ENCODE data around the gene SAMD1.

Gene SAMD1

DNA sequence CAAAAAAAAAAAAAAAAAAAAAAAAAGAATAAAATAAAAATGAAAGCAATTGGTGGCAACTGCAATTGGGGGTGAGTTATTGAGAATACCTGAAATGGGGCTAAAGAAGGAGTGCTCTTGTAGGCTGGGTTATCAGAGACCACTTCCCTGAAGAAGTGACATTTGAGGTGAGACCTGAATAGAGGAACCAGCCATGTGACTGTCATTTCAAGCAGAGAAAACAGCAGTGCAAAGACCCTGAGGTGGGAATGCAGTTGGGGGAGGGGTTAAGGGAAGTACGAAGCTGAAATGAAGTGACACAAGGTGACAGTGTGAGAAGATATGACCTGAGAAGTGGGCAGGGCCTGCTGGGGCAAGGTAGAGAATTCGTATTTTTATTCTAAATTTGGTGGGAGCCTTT lies 24.4 kb downstream of the SAMD1 start:
- Mint-ChIP-seq H3K27me3 (ENCODE audit: low read depth) (peaks cover 13% of the 10 kb centered on the region), H3K4me1 (ENCODE audit: low read depth) (peaks cover 3% of the 10 kb centered on the region), H3K27ac (no peak overlapping the region), H3K36me3 (ENCODE audit: low read depth) (no peaks in the 10 kb centered on the region), H3K9me3 (no peaks in the 10 kb centered on the region), H3K4me3 (no peak overlapping the region)

DNA sequence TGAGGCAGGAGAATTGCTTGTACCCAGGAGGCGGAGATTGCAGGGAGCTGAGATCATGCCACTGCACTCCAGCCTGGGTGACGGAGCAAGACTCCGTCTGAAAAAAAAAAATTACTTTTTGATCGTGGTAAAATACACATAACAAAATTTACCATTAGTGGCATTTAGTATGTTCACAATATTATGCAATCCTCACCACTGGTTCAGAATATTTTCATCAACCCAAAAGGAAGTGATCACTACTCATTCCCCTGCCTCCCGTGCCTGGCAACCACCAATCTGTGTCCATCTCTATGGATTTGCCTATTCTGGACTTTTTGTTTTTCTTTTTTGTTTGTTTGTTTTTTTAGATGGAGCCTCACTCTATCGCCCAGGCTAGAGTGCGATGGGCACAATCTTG lies 27.4 kb downstream of the SAMD1 start:
- H3K36me3 Mint-ChIP-seq (ENCODE audit: low read depth), result no peaks in the 10 kb centered on the region
- H3K27me3 Mint-ChIP-seq (ENCODE audit: low read depth), result peaks cover 38% of the 10 kb centered on the region
- H3K4me1 Mint-ChIP-seq (ENCODE audit: low read depth), result peaks cover 8% of the 10 kb centered on the region
- no peak overlapping the region for H3K27ac Mint-ChIP-seq
- no peaks in the 10 kb centered on the region for H3K9me3 Mint-ChIP-seq
- no peak overlapping the region for H3K4me3 Mint-ChIP-seq

DNA sequence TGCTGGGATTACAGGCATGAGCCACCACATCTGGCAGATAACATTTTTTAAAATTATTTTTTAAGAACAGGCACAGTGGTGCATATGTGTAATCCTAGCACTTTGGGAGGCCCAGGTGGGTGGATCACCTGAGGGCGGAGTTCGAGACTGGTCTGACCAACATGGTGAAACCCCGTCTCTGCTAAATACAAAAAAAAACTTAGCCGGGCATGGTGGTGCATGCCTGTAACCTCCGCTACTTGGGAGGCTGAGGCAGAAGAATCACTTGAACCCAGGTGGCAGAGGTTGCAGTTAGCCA lies 28.0 kb downstream of the SAMD1 start:
- Mint-ChIP-seq H3K9me3 (no peaks in the 10 kb centered on the region), H3K36me3 (ENCODE audit: low read depth) (no peaks in the 10 kb centered on the region)

DNA sequence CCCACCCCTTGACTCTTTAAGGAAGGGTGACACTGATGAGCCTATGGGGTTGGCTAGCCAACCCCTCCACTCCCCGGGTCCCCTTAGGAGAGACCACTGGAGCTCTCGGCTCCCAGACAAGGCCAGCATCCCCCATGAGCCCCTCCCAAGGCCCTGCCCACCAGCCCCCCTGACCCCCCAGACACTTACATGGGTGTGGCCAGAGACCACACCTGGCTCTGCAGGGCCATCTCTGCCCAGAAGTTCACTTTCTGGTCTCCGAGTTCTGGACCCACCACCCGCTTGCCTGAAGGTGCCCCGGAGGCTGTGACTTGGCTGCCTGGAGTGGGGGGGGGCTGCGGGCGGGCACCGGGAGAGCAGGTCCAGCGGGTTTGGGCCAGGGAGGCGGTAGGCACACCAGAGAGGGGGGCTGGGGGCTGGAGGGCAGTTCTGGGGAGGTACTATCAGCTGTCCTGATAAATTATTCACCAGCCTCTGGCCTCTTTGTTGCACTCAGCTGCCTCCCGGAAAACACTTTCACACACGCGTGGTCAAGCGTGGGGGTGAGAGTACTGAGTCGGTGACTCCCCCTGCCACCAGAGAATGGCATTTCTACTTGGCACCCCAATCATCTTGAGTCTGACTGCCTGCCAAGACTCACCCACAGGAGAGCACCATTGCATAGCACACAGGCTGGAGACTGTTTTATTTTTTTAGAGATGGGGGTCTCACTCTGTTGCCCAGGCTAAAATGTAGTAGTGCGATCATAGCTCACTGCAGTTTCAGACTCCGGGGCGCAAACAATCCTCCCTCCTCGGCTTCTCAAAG lies 28.6 kb downstream of the SAMD1 start, which contains the start of gene PALM3:
TSS of gene PALM3 (minus strand) at position 326 of the 807 bp plus-strand sequence. CDS start at position 230, 96 bp downstream.
- peaks cover 14% of the 10 kb centered on the region for H3K4me1 Mint-ChIP-seq (ENCODE audit: low read depth)
- no peak within 1 kb of the TSS for H3K4me3 Mint-ChIP-seq
- no peaks in the 10 kb centered on the region for H3K9me3 Mint-ChIP-seq
- no peak within 1 kb of the TSS for H3K27ac Mint-ChIP-seq
- H3K27me3 Mint-ChIP-seq (ENCODE audit: low read depth), result peaks cover 46% of the 10 kb centered on the region
- H3K36me3 Mint-ChIP-seq (ENCODE audit: low read depth), result no peaks in the 10 kb centered on the region

More for the DNA sequence above, 28.0 kb downstream of the SAMD1 start:
- Mint-ChIP-seq H3K4me1 (ENCODE audit: low read depth) (peaks cover 14% of the 10 kb centered on the region), H3K27ac (no peak overlapping the region), H3K4me3 (no peak overlapping the region), H3K27me3 (ENCODE audit: low read depth) (peaks cover 44% of the 10 kb centered on the region)

DNA sequence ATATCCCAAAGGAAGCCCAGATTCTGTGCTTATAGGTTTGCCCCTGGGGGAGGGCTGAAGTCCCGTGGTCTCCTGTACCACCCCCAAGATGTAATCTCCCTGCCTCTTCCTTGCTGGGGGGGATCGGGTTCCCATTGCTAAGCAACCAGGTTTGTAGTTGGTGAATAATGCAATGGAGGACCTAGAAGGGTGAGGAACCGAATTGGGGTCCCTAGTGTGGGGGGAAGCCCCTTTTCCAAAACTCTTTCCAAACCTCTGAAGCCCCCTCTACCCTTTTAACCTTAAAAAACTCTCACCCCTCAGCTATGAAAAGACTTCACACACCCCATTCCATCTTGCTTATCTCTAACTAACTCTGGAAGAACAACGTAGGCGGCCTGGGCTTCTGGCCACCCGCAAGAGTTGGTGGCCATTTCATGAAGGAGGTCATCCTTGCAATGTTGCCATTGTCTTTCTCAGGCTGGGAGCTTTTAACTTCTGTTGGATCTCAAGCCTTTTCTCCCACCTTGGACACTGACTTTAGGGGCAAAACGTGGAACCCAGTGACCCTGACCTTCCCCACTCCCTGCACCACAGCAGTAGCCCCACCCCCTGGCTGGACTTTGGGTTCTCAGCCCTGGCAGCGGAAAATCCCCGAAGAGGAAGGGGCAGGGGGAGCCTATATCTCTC lies 29.3 kb downstream of the SAMD1 start:
- H3K36me3 Mint-ChIP-seq (ENCODE audit: low read depth), result no peaks in the 10 kb centered on the region
- no peak overlapping the region for H3K4me3 Mint-ChIP-seq
- H3K4me1 Mint-ChIP-seq (ENCODE audit: low read depth), result peaks cover 14% of the 10 kb centered on the region
- no peak overlapping the region for H3K27ac Mint-ChIP-seq
- no peaks in the 10 kb centered on the region for H3K9me3 Mint-ChIP-seq
- peaks cover 48% of the 10 kb centered on the region for H3K27me3 Mint-ChIP-seq (ENCODE audit: low read depth)

DNA sequence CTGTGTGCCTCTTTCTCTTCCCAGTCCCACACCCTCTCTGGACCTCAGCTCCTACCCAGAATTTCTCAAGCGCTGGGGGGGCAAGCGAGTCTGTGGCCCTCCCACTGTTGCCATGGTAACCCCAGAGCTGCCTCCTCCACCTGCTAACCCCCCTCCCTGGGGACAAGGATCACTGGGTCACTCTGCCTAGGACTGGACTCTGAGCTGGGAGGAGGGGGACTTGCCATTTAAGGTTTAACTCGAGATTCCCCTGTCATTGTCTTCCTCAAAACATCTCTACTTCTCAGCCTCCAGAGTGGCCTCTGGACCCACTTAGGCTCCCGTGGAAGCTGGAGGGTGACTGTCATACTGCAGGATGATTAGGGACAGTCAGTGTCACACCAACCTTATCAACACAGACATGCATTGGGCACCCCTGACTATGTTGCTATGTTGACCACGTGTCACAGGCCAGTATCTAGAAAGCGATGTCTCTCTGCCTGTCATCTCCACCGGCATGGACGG lies 30.8 kb downstream of the SAMD1 start:
- Mint-ChIP-seq H3K27ac (no peak overlapping the region), H3K4me1 (ENCODE audit: low read depth) (peaks cover 14% of the 10 kb centered on the region), H3K36me3 (ENCODE audit: low read depth) (no peaks in the 10 kb centered on the region), H3K4me3 (no peak overlapping the region), H3K9me3 (no peaks in the 10 kb centered on the region), H3K27me3 (ENCODE audit: low read depth) (peaks cover 48% of the 10 kb centered on the region)

DNA sequence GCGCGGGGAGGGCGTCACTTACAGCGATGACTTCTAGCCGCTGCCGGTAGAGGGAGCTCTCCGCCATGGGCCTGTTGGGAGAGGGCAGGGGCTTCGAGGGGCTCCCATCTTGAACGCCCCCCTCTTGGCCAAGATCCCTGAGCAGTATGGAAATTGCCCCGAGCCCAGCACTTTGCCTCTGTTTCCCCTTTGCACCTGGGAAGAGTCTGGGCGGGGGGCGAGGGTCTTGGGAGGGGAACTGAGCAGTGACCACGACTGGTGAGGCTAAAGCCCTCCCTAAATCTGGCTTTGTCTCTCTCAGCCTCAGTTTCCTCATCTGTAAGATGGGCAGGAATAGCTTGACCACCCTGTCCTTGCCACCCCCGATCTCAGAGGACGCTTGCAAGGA lies 31.5 kb downstream of the SAMD1 start:
- peaks cover 2% of the 10 kb centered on the region for H3K36me3 Mint-ChIP-seq (ENCODE audit: low read depth)
- peaks cover 48% of the 10 kb centered on the region for H3K27me3 Mint-ChIP-seq (ENCODE audit: low read depth)
- H3K4me3 Mint-ChIP-seq, result no peak overlapping the region
- no peak overlapping the region for H3K27ac Mint-ChIP-seq
- peaks cover 14% of the 10 kb centered on the region for H3K4me1 Mint-ChIP-seq (ENCODE audit: low read depth)
- no peaks in the 10 kb centered on the region for H3K9me3 Mint-ChIP-seq

DNA sequence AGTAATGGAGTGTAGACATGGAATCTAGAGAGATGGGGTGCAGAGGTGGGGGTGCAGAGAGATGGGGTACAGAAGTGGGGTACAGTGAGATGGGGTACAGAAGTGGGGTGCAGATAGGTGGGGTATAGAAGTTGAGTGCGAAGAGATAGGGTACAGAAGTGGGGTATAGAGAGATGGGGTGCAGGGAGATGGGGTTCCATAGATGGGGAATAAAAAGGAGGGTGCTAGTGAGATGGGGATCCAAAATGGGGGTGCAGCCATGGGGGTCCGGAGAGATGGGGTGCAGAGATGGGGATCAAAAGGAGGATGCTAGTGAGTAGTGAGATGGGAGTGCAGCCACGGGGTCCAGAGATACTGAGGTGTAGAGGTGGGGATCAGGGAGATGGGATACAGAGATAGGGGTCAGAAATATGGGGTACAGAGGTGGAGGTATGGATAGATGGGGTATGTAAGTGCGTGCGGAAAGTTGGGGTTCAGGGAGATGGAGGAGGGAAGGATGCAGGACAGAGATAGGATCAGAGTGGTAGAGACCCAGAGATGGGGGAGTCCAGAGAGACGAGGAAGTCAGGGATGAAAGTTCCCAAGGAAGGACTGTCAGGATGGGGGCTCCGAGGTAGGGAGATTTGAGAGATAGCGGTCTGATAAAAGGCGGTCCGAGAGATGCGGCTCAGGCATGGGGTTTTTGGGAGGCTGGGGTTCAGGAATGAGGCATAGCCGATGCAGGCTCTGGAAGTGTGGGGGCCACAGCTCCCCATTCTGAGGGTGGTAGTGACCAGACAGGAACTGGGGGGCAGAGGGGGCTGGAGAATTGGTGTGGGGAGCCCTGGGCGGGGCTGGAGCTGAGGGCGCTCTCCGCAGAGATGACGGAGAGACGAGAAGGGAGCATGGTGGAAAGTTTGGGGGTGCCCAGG lies 32.1 kb downstream of the SAMD1 start:
- peak overlapping the region; percentile 38 for H3K27ac Mint-ChIP-seq
- peaks cover 48% of the 10 kb centered on the region for H3K27me3 Mint-ChIP-seq (ENCODE audit: low read depth)
- H3K9me3 Mint-ChIP-seq, result no peaks in the 10 kb centered on the region
- peaks cover 5% of the 10 kb centered on the region for H3K36me3 Mint-ChIP-seq (ENCODE audit: low read depth)
- H3K4me1 Mint-ChIP-seq (ENCODE audit: low read depth), result peaks cover 14% of the 10 kb centered on the region
- H3K4me3 Mint-ChIP-seq, result peak overlapping the region; percentile 46

DNA sequence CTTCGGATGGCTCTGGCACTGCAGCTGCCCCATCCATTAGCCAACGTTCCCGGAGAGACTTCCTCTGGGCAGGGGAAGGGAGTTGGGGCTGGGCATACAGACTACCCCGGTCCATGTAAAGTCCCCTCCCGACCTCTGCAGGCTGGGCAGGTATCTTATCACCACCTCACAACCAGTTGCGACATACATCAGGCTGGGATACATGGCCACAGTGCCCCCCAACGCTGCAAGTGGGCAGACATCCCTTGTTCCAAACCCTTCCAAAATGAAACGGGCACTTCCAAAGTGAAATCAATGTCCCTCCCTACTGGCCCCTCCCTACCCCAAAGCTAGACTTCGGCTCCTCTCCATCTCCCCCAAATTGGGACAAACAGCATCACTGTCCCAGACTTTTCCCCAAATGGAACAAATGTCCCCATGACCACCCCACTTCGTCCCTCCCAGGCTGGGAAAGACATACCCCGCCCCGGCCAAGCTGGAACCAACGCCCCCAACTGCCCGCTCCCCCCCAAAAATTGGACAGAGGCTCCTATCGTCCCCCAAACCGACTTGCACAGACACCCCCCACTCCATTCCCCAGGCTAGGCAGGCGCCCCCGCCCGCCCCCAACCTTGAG lies 33.7 kb downstream of the SAMD1 start:
- peaks cover 16% of the 10 kb centered on the region for H3K36me3 Mint-ChIP-seq (ENCODE audit: low read depth)
- H3K4me3 Mint-ChIP-seq, result peak overlapping the region; percentile 53
- H3K4me1 Mint-ChIP-seq (ENCODE audit: low read depth), result peaks cover 14% of the 10 kb centered on the region
- H3K9me3 Mint-ChIP-seq, result peaks cover 5% of the 10 kb centered on the region
- H3K27ac Mint-ChIP-seq, result no peak overlapping the region
- peaks cover 48% of the 10 kb centered on the region for H3K27me3 Mint-ChIP-seq (ENCODE audit: low read depth)

DNA sequence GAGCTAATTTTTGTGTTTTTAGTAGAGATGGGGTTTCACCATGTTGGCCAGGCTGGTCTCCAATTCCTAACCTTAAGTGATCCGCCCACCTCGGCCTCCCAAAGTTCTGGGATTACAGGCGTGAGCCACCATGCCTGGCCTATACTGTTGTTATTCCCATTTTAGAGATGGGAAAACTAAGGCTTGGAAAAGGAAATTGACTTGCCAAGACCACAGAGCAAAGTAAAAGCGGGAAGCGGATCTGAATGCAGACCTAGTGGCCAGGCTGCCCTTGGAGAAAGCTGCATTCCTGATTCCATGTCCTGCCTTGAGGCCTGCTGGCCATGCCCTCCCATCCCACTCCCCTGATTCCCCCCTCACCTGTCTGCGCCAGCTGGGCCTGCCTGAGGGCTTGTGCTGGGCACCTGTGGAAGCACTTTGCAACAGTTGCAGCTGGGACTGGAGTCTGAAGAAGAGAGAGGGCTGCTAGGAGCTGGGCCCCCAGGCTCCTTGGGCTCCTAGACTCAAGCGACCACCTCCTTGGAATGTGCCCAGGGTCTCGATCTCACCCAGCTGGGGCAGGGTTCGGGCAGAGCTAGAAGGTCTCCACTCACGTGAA lies 34.4 kb downstream of the SAMD1 start:
- Mint-ChIP-seq H3K27ac (no peak overlapping the region), H3K9me3 (peaks cover 5% of the 10 kb centered on the region), H3K4me3 (no peak overlapping the region), H3K36me3 (ENCODE audit: low read depth) (peaks cover 19% of the 10 kb centered on the region), H3K4me1 (ENCODE audit: low read depth) (peaks cover 14% of the 10 kb centered on the region), H3K27me3 (ENCODE audit: low read depth) (peaks cover 44% of the 10 kb centered on the region)

DNA sequence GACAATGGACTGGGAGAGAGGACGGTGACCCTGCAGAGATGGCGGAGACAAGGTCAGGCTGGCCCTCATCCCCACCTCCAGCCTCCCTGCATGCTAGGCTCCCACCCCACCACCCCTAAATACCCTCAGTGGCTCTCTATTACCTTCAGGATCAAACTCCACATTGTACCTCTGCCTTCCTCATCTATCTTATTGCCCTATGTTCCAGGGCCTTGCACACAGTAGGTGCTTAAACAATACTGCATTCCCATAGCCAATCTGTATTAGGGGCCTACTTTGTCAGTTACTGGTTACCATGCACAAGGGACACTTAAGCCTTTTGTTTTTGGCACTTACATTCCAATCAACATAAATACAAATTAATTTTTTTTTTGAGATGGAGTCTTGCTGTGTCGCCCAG lies 35.2 kb downstream of the SAMD1 start:
- peaks cover 5% of the 10 kb centered on the region for H3K9me3 Mint-ChIP-seq
- H3K4me1 Mint-ChIP-seq (ENCODE audit: low read depth), result peaks cover 14% of the 10 kb centered on the region
- no peak overlapping the region for H3K4me3 Mint-ChIP-seq
- H3K27me3 Mint-ChIP-seq (ENCODE audit: low read depth), result peaks cover 36% of the 10 kb centered on the region
- peaks cover 24% of the 10 kb centered on the region for H3K36me3 Mint-ChIP-seq (ENCODE audit: low read depth)
- no peak overlapping the region for H3K27ac Mint-ChIP-seq

DNA sequence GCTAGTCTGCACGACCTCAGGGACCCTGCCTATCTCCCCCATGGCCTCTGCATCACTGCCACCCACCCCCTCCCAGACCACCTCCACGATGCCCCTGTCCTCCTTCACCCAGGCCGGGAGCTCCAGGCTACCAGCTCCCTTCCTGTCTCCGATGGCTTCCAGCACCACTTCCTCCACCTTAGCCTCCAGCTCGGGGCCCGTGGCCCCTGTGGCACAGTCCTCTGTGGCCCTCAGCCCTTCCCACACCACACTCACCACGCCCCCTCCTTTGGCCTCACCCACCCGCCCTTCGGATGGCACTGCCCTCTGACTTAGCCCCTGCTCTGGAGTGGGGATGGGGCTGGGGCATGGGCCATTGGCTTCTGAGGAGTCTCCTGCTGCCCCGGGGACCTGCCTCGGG lies 35.8 kb downstream of the SAMD1 start:
- peaks cover 28% of the 10 kb centered on the region for H3K36me3 Mint-ChIP-seq (ENCODE audit: low read depth)
- peaks cover 5% of the 10 kb centered on the region for H3K9me3 Mint-ChIP-seq
- peaks cover 30% of the 10 kb centered on the region for H3K27me3 Mint-ChIP-seq (ENCODE audit: low read depth)
- peaks cover 16% of the 10 kb centered on the region for H3K4me1 Mint-ChIP-seq (ENCODE audit: low read depth)
- H3K27ac Mint-ChIP-seq, result no peak overlapping the region
- H3K4me3 Mint-ChIP-seq, result no peak overlapping the region

DNA sequence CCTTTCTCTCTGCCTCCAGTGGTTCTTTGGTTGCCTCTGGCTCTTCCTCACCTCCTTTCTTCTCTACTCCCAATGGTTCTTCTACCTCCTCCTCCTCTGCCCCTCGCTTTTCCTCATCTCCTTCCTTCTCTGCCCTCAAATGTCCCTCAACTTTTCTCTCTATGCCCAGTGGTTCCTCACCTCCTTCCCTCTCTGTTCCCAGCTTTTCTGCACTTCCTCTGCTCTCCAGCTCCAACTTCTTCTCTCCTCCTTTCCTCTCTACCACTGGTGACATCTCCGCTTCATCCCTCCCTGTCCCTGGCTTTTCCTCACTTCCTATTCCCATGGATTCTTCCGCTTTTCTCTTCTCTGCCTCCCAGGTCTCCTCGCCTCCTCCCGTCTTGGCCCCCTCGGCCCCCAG lies 36.5 kb downstream of the SAMD1 start:
- Mint-ChIP-seq H3K27ac (peak overlapping the region; percentile 8), H3K4me3 (no peak overlapping the region), H3K27me3 (ENCODE audit: low read depth) (peaks cover 23% of the 10 kb centered on the region), H3K9me3 (peaks cover 5% of the 10 kb centered on the region), H3K36me3 (ENCODE audit: low read depth) (peaks cover 30% of the 10 kb centered on the region), H3K4me1 (ENCODE audit: low read depth) (peaks cover 16% of the 10 kb centered on the region)

DNA sequence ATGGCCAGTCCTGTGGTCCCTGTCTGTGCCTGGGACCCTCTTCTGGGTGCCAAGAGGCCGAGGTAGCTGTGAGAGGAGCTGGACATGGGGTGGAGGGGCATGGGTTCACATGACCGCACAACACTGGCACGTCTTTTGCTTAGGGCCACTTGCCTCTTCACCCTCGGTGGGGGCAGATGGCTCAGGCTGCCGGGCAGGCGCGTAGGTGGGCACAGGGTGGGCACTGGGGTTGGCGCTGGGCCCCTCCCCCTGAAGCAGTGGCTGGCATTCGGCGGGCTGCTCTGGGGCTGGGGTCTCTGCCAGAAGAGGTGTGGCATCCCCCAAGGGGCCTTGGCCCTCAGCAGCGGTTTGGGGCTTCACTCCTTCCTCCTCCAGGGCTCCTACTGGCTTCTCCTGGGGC lies 37.1 kb downstream of the SAMD1 start:
- Mint-ChIP-seq H3K27ac (no peak overlapping the region), H3K27me3 (ENCODE audit: low read depth) (peaks cover 17% of the 10 kb centered on the region), H3K9me3 (peaks cover 5% of the 10 kb centered on the region), H3K4me3 (no peak overlapping the region), H3K4me1 (ENCODE audit: low read depth) (peaks cover 12% of the 10 kb centered on the region), H3K36me3 (ENCODE audit: low read depth) (peaks cover 34% of the 10 kb centered on the region)

Measured in T-helper 1 cell treated with Interleukin-12 subunit alpha and Interleukin-12 subunit beta and Interleukin-4 antibody, amounts not matched to agents 30 μg/mL and 1 μg/mL, for 36 hours (primary cell).